ENCODE data around the gene SPTY2D1.
A peak's percentile ranks its signal among the peaks of the same experiment; 100 is the strongest.

Gene SPTY2D1

GRCh38 chr11:18641677-18642076 is 7.5 kb upstream of the SPTY2D1 start:
- no peak for DNase-seq (ENCODE audit: low read depth)
- H3K4me3 ChIP-seq (ENCODE audit: low read depth, low read length) = no peak overlapping the region
- TF ChIP-seq, protein P1, sequence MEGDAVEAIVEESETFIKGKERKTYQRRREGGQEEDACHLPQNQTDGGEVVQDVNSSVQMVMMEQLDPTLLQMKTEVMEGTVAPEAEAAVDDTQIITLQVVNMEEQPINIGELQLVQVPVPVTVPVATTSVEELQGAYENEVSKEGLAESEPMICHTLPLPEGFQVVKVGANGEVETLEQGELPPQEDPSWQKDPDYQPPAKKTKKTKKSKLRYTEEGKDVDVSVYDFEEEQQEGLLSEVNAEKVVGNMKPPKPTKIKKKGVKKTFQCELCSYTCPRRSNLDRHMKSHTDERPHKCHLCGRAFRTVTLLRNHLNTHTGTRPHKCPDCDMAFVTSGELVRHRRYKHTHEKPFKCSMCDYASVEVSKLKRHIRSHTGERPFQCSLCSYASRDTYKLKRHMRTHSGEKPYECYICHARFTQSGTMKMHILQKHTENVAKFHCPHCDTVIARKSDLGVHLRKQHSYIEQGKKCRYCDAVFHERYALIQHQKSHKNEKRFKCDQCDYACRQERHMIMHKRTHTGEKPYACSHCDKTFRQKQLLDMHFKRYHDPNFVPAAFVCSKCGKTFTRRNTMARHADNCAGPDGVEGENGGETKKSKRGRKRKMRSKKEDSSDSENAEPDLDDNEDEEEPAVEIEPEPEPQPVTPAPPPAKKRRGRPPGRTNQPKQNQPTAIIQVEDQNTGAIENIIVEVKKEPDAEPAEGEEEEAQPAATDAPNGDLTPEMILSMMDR (IDR thresholded peaks at IDR 0.05; ENCODE audit: insufficient read depth, low read depth, low read length, missing control alignments) = no peak

DNA sequence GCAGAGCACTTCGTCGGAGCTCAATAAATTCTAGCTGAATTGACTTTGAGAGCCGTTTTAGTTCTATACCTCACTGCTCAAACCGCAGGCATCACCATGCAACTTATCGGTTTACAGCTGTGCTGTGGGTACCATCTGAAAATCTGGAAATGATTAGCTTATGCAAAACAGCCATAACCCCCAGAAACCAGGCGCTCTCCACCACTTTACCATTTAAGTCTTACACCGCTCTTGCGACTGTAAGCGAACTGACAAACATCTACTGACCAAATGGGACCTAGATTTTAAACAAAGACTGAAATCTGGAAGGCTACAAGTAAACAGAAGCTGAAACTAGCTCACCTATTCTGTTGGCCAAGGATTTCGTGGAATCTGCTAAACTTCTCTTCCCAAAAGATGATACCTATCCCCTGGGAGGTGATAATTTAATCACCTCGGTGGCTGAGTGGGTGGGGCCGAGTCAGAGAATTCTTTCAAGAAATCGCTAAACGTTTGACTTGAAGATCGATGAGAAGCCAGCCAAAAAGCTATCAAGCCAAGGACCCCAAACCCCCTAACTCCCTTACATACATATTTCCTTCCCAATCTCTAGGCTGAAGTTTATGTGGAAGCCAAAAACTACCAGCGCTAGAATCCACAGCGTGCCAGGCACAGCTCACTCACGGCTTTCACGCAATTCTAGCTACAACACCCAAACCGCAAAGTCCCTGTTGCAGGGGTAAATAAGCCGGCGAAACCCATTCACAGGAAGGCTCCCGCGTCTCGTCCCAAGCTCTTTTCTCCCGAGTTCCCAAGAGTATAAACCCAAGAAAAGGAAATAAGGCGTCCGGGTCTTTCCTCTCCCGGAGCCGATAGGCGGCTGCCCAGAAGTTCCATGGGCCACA is 644 bp downstream of the SPTY2D1 start:
- H3K4me3 ChIP-seq (ENCODE audit: low read depth, low read length) = peak overlapping the region; percentile 95
- TF ChIP-seq, protein P1 (IDR thresholded peaks at IDR 0.05; ENCODE audit: insufficient read depth, low read depth, low read length, missing control alignments) = no peak
- peak; percentile 91 for DNase-seq (ENCODE audit: low read depth)

- TF ChIP-seq, protein P1 (IDR thresholded peaks at IDR 0.05; ENCODE audit: insufficient read depth, low read depth, low read length, missing control alignments) = no peak
- H3K4me3 ChIP-seq (ENCODE audit: low read depth, low read length) = peak overlapping the region; percentile 95
- DNase-seq (ENCODE audit: low read depth) = no peak
Measured at GRCh38 chr11:18632841-18633240, 1.3 kb downstream of the SPTY2D1 start.

DNA sequence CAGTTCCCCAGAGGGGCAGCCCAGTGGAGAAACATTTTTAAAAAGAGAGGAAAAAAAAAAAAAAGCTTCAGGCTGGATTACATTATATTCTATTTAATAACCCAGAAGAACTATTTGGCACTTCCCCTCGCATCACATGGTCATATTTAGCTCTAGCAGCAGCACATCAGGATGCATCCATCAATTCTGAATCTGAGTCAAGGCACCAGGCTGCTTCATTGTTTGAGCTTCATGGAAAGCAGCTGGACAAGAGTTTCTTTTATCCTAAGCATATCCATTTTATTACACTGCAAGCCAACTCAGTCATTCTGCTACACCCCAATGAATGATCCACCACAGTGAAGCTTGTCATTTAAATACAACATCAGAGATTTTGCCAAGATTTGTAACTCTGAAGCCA is 10.0 kb downstream of the SPTY2D1 start:
- TF ChIP-seq, protein P1 (IDR thresholded peaks at IDR 0.05; ENCODE audit: insufficient read depth, low read depth, low read length, missing control alignments) = no peak
- DNase-seq (ENCODE audit: low read depth) = no peak
- no peak overlapping the region for H3K4me3 ChIP-seq (ENCODE audit: low read depth, low read length)

DNA sequence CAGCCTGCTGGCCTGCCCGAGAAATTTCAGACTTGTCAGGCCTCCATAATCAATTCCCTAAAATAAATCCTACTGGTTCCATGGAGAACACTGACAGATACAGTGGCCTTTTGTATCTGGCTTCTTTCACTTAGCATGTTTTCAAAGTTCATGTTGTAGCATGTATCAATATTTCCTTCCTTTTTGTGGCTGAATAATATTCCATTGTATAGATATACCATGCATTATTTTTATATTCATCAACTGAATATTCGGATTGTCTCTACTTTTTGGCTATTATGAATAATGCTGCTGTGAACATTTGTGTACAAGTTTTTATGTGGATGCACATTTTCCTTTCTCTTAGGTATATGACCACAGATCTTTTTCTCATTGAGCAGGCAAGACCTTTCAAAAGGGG is 10.4 kb downstream of the SPTY2D1 start:
- H3K4me3 ChIP-seq (ENCODE audit: low read depth, low read length) = no peak overlapping the region
- no peak for DNase-seq (ENCODE audit: low read depth)
- TF ChIP-seq, protein P1 (IDR thresholded peaks at IDR 0.05; ENCODE audit: insufficient read depth, low read depth, low read length, missing control alignments) = no peak

- DNase-seq (ENCODE audit: low read depth) = no peak
- no peak overlapping the region for H3K4me3 ChIP-seq (ENCODE audit: low read depth, low read length)
- TF ChIP-seq, protein P1 (IDR thresholded peaks at IDR 0.05; ENCODE audit: insufficient read depth, low read depth, low read length, missing control alignments) = no peak
Measured at GRCh38 chr11:18618342-18619025, 15.7 kb downstream of the SPTY2D1 start.
